ENCODE results near the gene CCDC177.

CCDC177 gene

GRCh38 chr14:69529563-69529962 is 45.1 kb downstream of the CCDC177 start:
- DNase-seq (ENCODE audit: low spot score) = no peak

GRCh38 chr14:69528930-69529329 is 45.7 kb downstream of the CCDC177 start:
- DNase-seq (ENCODE audit: low spot score) = no peak

- no peak for DNase-seq (ENCODE audit: low spot score)
These were observed 46.5 kb downstream of the CCDC177 start for GRCh38 chr14:69528143-69528542.

GRCh38 chr14:69527635-69528034 is 47.0 kb downstream of the CCDC177 start:
- DNase-seq (ENCODE audit: low spot score) = no peak

- DNase-seq (ENCODE audit: low spot score) = no peak
These were observed 48.8 kb downstream of the CCDC177 start for GRCh38 chr14:69525896-69526295.

GRCh38 chr14:69522026-69522425 is 52.6 kb downstream of the CCDC177 start:
- DNase-seq (ENCODE audit: low spot score) = no peak
